Astrocyte (in vitro differentiated cells and primary cell): Measurements from ENCODE around the gene CHCT1.

Source experiments
- EZH2 ChIP-seq: IDR thresholded peaks from 2 replicates; pipeline ENCODE4 v1.6.1; 2012; ENCODE audit warnings: mild to moderate bottlenecking, low read length, inconsistent platforms; ENCODE audit not compliant: insufficient read depth
- TF ChIP-seq, protein P1 (sequence below): IDR thresholded peaks from 2 replicates; pipeline ENCODE4 v1.5.1; 2011; ENCODE audit warnings: low read depth, mild to moderate bottlenecking, inconsistent platforms, low read length, moderate library complexity; ENCODE audit not compliant: insufficient read depth

DNA sequence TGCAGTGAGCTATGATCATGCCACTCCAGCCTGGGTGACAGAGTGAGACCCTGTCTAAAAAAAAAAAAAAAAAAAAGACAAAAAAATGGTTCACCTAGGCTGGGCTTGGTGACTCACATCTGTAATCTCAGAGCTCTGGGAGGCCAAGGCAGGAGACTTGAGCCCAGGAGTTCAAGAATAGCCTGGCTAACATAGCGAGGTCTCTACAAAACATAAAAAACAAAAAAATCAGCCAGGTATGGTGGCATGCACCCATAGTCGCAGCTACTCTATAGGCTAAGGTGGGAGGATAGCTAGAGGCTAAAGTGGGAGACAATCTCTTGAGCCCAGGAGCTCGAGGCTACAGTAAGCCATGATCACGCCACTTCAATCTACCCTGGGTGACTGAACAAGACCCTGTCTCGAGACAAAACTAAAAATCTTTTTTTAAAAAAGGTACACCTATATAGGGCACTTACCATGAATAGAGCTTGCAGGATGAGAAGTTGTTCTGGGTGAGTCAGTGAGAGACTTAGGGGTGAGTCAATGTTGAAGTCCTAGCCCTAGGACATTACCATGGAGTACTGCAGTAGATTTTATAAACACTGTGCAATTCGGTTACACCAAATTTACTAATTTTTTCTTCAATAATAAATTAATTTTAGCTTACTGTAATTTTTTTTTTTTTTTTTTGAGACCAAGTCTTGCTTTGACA lies 49.4 kb upstream of the CHCT1 start:
- TF ChIP-seq, protein P1, sequence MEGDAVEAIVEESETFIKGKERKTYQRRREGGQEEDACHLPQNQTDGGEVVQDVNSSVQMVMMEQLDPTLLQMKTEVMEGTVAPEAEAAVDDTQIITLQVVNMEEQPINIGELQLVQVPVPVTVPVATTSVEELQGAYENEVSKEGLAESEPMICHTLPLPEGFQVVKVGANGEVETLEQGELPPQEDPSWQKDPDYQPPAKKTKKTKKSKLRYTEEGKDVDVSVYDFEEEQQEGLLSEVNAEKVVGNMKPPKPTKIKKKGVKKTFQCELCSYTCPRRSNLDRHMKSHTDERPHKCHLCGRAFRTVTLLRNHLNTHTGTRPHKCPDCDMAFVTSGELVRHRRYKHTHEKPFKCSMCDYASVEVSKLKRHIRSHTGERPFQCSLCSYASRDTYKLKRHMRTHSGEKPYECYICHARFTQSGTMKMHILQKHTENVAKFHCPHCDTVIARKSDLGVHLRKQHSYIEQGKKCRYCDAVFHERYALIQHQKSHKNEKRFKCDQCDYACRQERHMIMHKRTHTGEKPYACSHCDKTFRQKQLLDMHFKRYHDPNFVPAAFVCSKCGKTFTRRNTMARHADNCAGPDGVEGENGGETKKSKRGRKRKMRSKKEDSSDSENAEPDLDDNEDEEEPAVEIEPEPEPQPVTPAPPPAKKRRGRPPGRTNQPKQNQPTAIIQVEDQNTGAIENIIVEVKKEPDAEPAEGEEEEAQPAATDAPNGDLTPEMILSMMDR = no peak
- TF ChIP-seq EZH2 = no peak
